KBM-7 (cell line): Measurements from ENCODE around the gene RAB31.

Experiments used
- DNase-seq: peaks from one replicate; pipeline ENCODE4 v3.0.0-alpha.2; 2015
- in situ Hi-C: fragments of 300-500 bp; cut with MboI; formaldehyde crosslinking; loops from 2 replicates; pipeline ENCODE4 v1.14.3; 2020; ENCODE audit warnings: low sequenced_read_pairs, low pct_unique_long_range_greater_than_20kb, mixed read lengths

RAB31 gene

GRCh38 chr18:9771261-9771976 is 63.3 kb downstream of the RAB31 start:
- DNase-seq = peak; percentile 78
- in situ Hi-C loops = no loop called here

DNA sequence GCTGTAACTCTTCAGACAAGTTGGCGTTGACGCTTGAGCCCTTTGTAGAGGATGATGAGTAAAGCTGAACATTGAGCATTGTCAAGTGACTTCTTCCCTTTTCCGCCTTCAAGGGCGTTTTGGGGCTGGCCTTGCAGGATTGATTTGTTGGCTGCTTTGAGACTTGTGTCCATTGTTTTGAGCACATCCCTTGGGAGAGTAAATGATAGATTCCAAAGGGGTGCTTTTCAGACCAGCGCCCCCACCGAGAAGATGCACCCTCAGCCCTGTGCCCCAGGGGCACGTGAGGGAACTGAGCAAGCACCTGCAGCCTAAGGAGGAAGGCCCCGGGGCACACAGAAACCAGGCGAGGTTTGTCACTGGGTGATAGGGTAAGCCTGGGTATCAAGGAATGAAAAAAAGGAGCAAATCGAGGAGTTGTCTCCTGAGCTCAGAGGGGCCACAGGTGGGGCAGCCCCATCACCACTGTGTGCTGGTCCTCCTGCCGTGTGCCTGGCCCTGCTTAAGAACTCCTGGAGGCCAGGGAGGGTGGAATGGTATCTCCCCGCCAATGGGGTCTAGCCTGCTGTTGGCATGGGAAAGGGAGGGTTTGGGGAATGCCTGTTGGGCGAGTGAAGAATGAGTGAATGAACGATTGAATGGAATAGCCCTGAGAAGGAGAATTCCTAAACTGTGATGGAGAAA is 64.0 kb downstream of the RAB31 start:
- in situ Hi-C loops = no loop called here

GRCh38 chr18:9772847-9773677 is 65.0 kb downstream of the RAB31 start:
- in situ Hi-C loops = no loop called here
- no peak for DNase-seq

More for the DNA sequence above, 64.0 kb downstream of the RAB31 start:
- DNase-seq = no peak

DNA sequence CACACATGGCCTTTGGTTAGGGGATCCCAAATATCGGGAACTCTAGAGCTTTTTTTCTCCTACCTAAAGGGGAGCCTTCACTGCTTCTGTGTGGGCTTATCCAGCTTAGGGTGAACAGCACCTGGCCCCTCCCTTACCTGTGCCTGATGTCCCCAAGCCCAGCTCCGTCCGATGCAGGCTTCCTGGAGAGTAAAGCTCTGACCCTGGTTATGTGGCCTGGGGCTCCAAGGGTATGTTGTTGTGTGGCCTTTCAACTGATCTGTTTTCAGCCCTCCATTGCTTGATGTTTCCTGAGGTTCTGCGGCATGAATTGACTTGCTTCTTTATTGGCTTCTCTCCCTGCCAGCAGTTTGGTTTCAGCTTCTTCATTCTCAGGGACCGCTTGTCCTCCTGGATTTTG is 66.0 kb downstream of the RAB31 start:
- no peak for DNase-seq
- in situ Hi-C loops = no loop called here

- in situ Hi-C loops = no loop called here
Observed at GRCh38 chr18:9775178-9775577, 67.1 kb downstream of the RAB31 start.

DNA sequence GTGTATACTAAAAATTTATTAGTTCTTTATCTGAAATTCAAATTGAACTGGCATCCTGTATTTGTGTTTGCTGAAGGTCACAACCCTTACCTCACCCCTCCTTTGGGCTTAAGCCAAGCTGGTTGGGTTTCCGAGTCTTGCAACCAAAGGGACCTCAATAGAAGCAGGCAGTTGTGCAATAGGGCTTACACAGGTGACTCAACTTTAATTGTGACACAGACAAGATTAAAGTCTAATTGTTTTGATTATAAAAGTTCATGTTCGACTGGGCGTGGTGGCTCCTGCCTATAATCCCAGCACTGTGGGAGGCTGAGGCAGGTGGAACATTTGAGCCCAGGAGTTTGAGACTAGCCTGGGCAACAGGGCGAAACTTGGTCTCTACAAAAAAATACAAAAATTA is 71.5 kb downstream of the RAB31 start:
- in situ Hi-C loops = no loop called here
- no peak for DNase-seq

More at GRCh38 chr18:9775178-9775577, 67.1 kb downstream of the RAB31 start:
- no peak for DNase-seq

DNA sequence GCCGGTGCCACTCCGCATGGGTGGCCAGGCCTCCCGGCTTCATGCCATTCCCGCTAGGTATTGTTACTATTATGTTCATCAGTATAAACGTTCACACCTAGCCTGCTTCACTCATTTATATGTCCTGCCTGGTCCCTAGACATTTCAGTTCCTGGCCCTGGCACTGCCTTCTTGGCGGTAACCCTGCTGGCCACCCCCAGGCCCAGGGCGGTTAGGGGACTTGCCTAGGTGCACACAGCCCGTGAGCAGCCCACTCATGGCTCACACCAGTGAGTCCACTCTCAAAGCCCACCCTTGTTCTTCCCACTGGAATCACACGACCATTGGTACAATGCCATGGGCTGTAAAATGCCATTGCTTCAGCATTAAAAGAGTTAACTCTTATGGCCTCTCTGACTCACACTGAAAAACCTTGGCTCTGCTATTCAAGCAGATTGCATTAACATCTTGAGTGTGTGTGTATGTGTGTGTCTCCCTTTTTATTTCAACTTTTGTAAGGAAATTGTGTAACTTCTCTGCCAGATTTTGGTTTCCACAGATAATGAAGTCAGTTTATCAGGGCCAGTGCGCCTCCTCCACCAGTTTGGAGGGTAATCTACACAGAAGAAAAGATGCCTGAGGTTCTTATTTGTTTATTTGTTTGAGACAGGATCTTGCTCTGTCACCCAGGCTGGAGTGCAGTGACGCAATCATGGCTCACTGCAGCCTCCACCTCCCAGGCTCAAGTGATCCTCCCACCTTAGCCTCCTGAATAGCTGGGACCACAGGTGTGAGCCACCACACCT is 74.2 kb downstream of the RAB31 start:
- in situ Hi-C loops = no loop called here
- no peak for DNase-seq

- DNase-seq = no peak
- in situ Hi-C loops = no loop called here
Observed at GRCh38 chr18:9786631-9787030, 78.5 kb downstream of the RAB31 start.

DNA sequence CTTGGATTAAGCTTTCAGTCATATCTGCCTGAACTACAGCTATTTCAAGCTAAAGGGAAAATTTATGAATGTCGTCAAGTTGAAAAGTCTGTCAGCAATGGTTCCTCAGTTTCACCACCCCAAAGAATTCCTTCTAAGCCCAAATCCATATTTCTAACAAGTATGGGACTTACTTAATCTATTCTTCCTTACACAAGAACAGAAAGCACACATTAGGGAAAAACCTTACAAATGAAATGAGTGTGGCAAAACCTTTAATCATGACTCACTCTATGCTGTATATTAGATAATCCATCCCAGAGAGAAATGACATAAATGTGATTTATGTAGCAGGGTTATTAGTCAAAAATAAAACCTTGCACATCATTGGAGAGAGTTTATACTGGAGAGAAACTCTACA is 78.9 kb downstream of the RAB31 start:
- no peak for DNase-seq
- in situ Hi-C loops = no loop called here

- in situ Hi-C loops = no loop called here
- no peak for DNase-seq
Observed at GRCh38 chr18:9787712-9788111, 79.6 kb downstream of the RAB31 start.

GRCh38 chr18:9788140-9788539 is 80.0 kb downstream of the RAB31 start:
- in situ Hi-C loops = no loop called here
- DNase-seq = no peak

- DNase-seq = no peak
- in situ Hi-C loops = no loop called here
Observed at GRCh38 chr18:9788860-9789259, 80.8 kb downstream of the RAB31 start.

- in situ Hi-C loops = no loop called here
- DNase-seq = no peak
Observed at GRCh38 chr18:9790261-9790660, 82.2 kb downstream of the RAB31 start.

- in situ Hi-C loops = no loop called here
- DNase-seq = no peak
Observed at GRCh38 chr18:9791991-9792390, 83.9 kb downstream of the RAB31 start.

- peak; percentile 56 for DNase-seq
- in situ Hi-C loops = no loop called here
Observed at GRCh38 chr18:9792565-9793245, 84.6 kb downstream of the RAB31 start.

- DNase-seq = no peak
- in situ Hi-C loops = no loop called here
Observed at GRCh38 chr18:9796011-9796410, 87.9 kb downstream of the RAB31 start.

DNA sequence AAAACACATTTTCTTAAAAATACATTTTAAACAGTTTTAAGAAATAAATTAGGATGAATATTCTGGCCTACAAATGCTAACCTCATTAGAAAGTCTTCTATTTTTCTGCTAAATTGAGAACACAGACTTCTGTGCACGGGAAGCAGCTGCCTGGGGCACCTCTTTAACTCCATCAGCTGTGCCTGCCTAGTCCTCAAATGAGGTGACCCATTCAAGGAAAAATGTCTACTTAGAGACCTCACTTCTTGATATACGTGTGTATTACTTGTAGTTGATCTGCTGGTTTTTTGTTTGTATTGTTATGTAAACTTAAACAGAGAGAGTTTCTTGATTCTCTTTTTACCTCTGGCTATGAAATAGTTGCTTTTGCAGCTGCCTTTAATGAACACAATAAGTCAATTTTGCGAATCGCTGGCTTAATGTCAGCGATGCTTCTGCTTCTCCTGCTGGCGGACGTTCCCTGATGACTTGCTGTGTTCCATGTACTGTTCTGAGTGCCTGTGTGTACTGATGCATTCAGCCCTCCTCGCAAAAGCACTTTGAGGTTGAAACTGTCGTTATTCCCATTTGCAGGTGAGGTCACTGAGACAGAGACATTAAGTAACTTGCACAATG is 88.9 kb downstream of the RAB31 start:
- DNase-seq = no peak
- in situ Hi-C loops = no loop called here
